Loucy (cell line): Measurements from ENCODE around the gene GPR137B.

Experiments
- H2AFZ ChIP-seq: fragments of 200-600 bp; sonication (generic); 2 replicates; pipeline ENCODE4 v1.6.0; 2016; ENCODE audit warnings: antibody characterized with exemption, mild to moderate bottlenecking, low read length, moderate library complexity
- H3F3A ChIP-seq: fragments of 200-600 bp; 2 replicates; pipeline ENCODE4 v1.6.0; 2016; ENCODE audit warnings: antibody characterized with exemption, low read depth, mild to moderate bottlenecking
- H3K27me3 ChIP-seq: fragments of 200-600 bp; sonication (generic); 2 replicates; pipeline ENCODE4 v1.6.1; 2014; ENCODE audit warnings: low read length, mild to moderate bottlenecking; ENCODE audit not compliant: insufficient read depth, poor library complexity, severe bottlenecking
- H3K36me3 ChIP-seq: fragments of 200-600 bp; sonication (generic); 2 replicates; pipeline ENCODE4 v1.6.1; 2016; ENCODE audit warnings: low read length; ENCODE audit not compliant: insufficient read depth
- H3K4me1 ChIP-seq: fragments of 200-600 bp; sonication (generic); 2 replicates; pipeline ENCODE4 v1.5.1; 2014; ENCODE audit warnings: low read length, mild to moderate bottlenecking; ENCODE audit not compliant: insufficient read depth, poor library complexity, severe bottlenecking
- H3K4me2 ChIP-seq: fragments of 200-600 bp; sonication (generic); 2 replicates; pipeline ENCODE4 v1.6.0; 2014; ENCODE audit warnings: antibody characterized with exemption, low read length, low read depth, mild to moderate bottlenecking; ENCODE audit not compliant: poor library complexity, severe bottlenecking
- H3K4me3 ChIP-seq: fragments of 200-600 bp; sonication (generic); 2 replicates; pipeline ENCODE4 v1.5.1; 2014; ENCODE audit warnings: low read length, mild to moderate bottlenecking, mixed read lengths; ENCODE audit not compliant: poor library complexity, severe bottlenecking
- H3K79me2 ChIP-seq: fragments of 200-600 bp; sonication (generic); 2 replicates; pipeline ENCODE4 v1.6.1; 2014; ENCODE audit warnings: low read length; ENCODE audit not compliant: insufficient read depth
- H3K9ac ChIP-seq: fragments of 200-600 bp; sonication (generic); 2 replicates; pipeline ENCODE4 v1.6.0; 2014; ENCODE audit warnings: mild to moderate bottlenecking, low read depth, low read length, moderate library complexity; ENCODE audit not compliant: poor library complexity, severe bottlenecking
- H3K9me2 ChIP-seq: fragments of 200-600 bp; sonication (generic); replicated peaks from 2 replicates; pipeline ENCODE4 v1.6.1; 2016; ENCODE audit warnings: low read depth, low read length, mixed read lengths
- H3K9me3 ChIP-seq: fragments of 200-600 bp; sonication (generic); 2 replicates; pipeline ENCODE4 v1.6.1; 2014; ENCODE audit warnings: mild to moderate bottlenecking, antibody characterized with exemption, low read length, low read depth; ENCODE audit not compliant: insufficient read depth
- H4K20me1 ChIP-seq: fragments of 200-600 bp; sonication (generic); 2 replicates; pipeline ENCODE4 v1.6.0; 2014; ENCODE audit warnings: antibody characterized with exemption, low read length, mild to moderate bottlenecking; ENCODE audit not compliant: insufficient read depth, poor library complexity, severe bottlenecking
- CTCF ChIP-seq: fragments of 200-600 bp; sonication (generic); conservative IDR thresholded peaks from 2 replicates; pipeline ENCODE4 v1.5.1; 2014; ENCODE audit warnings: mild to moderate bottlenecking, antibody characterized with exemption, low read length
- EZH2phosphoT487 ChIP-seq: fragments of 200-600 bp; IDR thresholded peaks from 2 replicates; pipeline ENCODE4 v1.6.1; 2018; ENCODE audit warnings: antibody characterized with exemption, mild to moderate bottlenecking, moderate library complexity, borderline replicate concordance

The GPR137B gene

DNA sequence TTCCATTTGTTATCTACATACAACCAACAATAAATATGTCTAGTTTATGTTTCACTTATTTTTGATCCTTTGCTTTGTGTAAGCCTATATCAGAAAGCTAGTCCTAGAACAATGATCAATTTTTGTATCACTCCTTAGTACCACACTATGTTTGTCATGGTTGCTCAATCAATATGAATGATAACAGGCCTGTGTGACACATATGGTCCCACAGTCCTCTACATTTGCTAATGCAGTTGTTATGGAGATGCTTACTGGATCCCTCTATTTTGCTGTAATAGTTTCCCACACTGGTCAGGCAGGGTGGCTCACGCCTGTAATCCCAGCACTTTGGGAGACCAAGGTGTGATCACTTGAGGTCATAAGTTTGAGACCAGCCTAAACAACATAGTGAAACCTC is 80.3 kb downstream of the GPR137B start:
- Histone ChIP-seq H3K9me3 (no peaks in the 10 kb centered on the region), H3F3A (no peaks in the 10 kb centered on the region), H2AFZ (no peak overlapping the region), H3K4me2 (no peak overlapping the region), H4K20me1 (no peaks in the 10 kb centered on the region), H3K9me2 (no peaks in the 10 kb centered on the region), H3K9ac (no peak overlapping the region), H3K36me3 (peaks cover 19% of the 10 kb centered on the region; the same call in 1 of the 2 replicates), H3K27me3 (no peaks in the 10 kb centered on the region), H3K4me1 (no peaks in the 10 kb centered on the region), H3K79me2 (no peaks in the 10 kb centered on the region), H3K4me3 (no peak overlapping the region)
- TF ChIP-seq CTCF (no peak), EZH2phosphoT487 (no peak)

DNA sequence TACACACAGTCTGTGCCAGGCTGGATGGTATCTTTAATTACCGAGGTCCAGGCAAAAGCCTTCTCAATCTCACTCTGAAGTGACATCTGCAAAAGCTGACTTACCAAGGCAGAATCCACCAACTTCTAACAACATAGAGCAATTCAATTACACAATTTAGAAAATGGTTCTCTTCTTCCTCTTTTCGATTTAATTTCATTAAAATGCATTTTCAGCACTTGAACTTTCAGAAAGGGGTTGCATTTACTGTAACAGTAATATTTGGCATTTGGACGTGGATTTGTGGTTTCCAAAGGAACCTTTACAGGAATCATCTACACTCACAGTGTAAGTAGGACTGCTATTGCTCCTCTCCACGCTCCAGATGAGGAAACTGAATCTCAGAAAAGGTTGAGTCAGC is 86.1 kb downstream of the GPR137B start:
- H3K27me3 ChIP-seq, result no peaks in the 10 kb centered on the region
- H3F3A ChIP-seq, result no peaks in the 10 kb centered on the region
- H3K4me3 ChIP-seq, result no peak overlapping the region
- H2AFZ ChIP-seq, result no peak overlapping the region
- no peaks in the 10 kb centered on the region for H3K9me3 ChIP-seq
- no peaks in the 10 kb centered on the region for H3K79me2 ChIP-seq
- TF ChIP-seq CTCF (no peak), EZH2phosphoT487 (no peak)
- H3K36me3 ChIP-seq, result peaks cover 12% of the 10 kb centered on the region; the same call in 1 of the 2 replicates
- H4K20me1 ChIP-seq, result no peaks in the 10 kb centered on the region
- H3K9me2 ChIP-seq, result no peaks in the 10 kb centered on the region
- H3K4me1 ChIP-seq, result no peaks in the 10 kb centered on the region
- H3K4me2 ChIP-seq, result no peak overlapping the region
- no peak overlapping the region for H3K9ac ChIP-seq

- H3K4me3 ChIP-seq, result no peak overlapping the region
- H3K27me3 ChIP-seq, result no peaks in the 10 kb centered on the region
- no peaks in the 10 kb centered on the region for H3K4me1 ChIP-seq
- no peak overlapping the region for H3K9ac ChIP-seq
- H3K9me3 ChIP-seq, result no peaks in the 10 kb centered on the region
- no peak overlapping the region for H3K4me2 ChIP-seq
- H3K79me2 ChIP-seq, result no peaks in the 10 kb centered on the region
- H3K36me3 ChIP-seq, result peaks cover 12% of the 10 kb centered on the region; the same call in 1 of the 2 replicates
- H2AFZ ChIP-seq, result no peak overlapping the region
- H3K9me2 ChIP-seq, result no peaks in the 10 kb centered on the region
- no peak for TF ChIP-seq EZH2phosphoT487
- TF ChIP-seq CTCF, result no peak
- H3F3A ChIP-seq, result no peaks in the 10 kb centered on the region
- no peaks in the 10 kb centered on the region for H4K20me1 ChIP-seq
These were observed 92.8 kb downstream of the GPR137B start for GRCh38 chr1:236235116-236235515.
